ENCODE results near the gene RUSC1. TPM values are rescaled to one million over a fixed set of nuclear protein-coding genes. Genes with fewer than 3 reads are reported as not detected.

Gene RUSC1
- total RNA-seq, 1 experiment from 2014 or later, result 68.8 TPM

DNA sequence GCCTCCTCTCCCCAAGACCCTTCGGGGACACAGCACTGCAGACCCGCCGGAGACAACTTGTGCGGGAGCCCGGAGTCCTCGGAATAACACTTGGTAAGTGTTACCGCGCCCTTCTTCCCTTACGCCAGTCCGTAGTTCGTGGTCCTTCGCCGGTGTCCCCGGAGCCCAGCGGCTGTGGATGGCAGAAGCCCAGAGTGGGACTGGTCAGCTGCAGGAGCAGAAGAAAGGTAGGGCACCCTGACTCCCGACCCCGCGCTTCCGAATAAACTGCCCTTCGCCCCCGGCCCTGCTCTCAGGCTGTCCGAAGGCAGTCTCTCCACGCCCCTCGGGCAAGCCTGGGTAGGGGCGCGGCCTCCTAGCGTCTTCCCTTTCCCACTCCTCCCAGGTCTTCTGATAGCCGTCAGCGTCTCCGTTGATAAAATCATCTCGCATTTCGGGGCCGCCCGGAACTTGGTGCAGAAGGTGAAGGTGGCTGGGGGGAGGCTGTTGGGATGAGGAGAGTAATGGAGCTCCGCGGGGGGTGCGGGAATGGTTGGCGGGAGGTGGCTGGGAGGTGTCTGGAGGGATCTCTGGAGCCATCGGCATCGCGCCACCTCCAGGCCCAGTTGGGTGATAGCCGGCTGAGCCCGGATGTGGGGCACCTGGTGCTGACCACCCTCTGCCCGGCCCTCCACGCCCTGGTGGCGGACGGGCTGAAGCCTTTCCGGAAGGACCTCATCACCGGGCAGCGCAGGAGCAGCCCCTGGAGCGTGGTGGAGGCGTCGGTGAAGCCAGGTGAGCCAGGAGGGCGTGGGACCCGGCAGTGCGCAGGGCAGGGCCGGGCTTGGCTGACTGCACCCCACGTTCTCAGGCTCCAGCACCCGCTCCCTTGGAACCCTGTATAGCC is 4.3 kb downstream of the RUSC1 start (continued):
- TF ChIP-seq, protein P1, sequence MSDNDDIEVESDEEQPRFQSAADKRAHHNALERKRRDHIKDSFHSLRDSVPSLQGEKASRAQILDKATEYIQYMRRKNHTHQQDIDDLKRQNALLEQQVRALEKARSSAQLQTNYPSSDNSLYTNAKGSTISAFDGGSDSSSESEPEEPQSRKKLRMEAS (CRISPR knock-in tag; IDR thresholded peaks at IDR 0.05), result peak; percentile 68; the same call in 1 of the 2 replicates
- TF ChIP-seq ZNF138 (CRISPR knock-in tag; conservative IDR thresholded peaks at IDR 0.05) (0 out of 2 replicates have a peak, but pooled peaks have one; percentile 65), CREB1 (CRISPR knock-in tag; IDR thresholded peaks at IDR 0.05) (no peak), ZNF317 (CRISPR knock-in tag; IDR thresholded peaks at IDR 0.05; ENCODE audit: borderline replicate concordance, low read depth) (0 out of 2 replicates have a peak, but pooled peaks have one; percentile 8), SMAD3 (CRISPR knock-in tag; IDR thresholded peaks at IDR 0.05; ENCODE audit: borderline replicate concordance) (peak; percentile 70; the same call in 1 of the 2 replicates)
- TF ChIP-seq, protein P2, sequence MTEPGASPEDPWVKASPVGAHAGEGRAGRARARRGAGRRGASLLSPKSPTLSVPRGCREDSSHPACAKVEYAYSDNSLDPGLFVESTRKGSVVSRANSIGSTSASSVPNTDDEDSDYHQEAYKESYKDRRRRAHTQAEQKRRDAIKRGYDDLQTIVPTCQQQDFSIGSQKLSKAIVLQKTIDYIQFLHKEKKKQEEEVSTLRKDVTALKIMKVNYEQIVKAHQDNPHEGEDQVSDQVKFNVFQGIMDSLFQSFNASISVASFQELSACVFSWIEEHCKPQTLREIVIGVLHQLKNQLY (CRISPR knock-in tag; IDR thresholded peaks at IDR 0.05), result peak; percentile 2; the same call in 1 of the 2 replicates
- TF ChIP-seq, protein P3, sequence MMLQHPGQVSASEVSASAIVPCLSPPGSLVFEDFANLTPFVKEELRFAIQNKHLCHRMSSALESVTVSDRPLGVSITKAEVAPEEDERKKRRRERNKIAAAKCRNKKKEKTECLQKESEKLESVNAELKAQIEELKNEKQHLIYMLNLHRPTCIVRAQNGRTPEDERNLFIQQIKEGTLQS (CRISPR knock-in tag; conservative IDR thresholded peaks at IDR 0.05), result no peak

DNA sequence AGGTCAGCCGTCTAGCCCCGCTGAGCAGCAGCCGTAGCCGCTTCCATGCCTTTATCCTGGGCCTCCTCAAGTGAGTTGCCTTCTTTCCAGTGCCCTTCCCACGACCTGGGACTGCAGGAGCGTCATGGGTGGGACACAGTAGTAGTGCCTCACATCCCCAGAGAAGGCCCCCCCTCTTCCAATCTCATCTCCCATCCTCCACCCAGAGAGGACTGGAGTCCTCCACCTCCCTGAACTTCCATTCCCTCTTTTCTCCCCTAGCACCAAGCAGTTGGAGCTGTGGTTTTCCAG is 4.9 kb downstream of the RUSC1 start:
- no peak overlapping the region for H3K27ac Mint-ChIP-seq
- DNase-seq (ENCODE audit: low spot score) (no peak), ATAC-seq (no peak)
- no peaks in the 10 kb centered on the region for H3K9me3 Mint-ChIP-seq
- H3K4me1 Mint-ChIP-seq, result peaks cover 27% of the 10 kb centered on the region
- CTCF ChIA-PET, result interaction anchor here (1.0 to 9.9 kb wide), 9 partner anchors 12 to 254 kb away, joined by 3 to 204 read pairs (median 5); partner anchors contain the start of genes CLK2, HCN3 and KRTCAP2
- H3K36me3 Mint-ChIP-seq, result peaks cover 15% of the 10 kb centered on the region
- POLR2A ChIA-PET, result no interaction called here
- TF ChIP-seq, protein P4, sequence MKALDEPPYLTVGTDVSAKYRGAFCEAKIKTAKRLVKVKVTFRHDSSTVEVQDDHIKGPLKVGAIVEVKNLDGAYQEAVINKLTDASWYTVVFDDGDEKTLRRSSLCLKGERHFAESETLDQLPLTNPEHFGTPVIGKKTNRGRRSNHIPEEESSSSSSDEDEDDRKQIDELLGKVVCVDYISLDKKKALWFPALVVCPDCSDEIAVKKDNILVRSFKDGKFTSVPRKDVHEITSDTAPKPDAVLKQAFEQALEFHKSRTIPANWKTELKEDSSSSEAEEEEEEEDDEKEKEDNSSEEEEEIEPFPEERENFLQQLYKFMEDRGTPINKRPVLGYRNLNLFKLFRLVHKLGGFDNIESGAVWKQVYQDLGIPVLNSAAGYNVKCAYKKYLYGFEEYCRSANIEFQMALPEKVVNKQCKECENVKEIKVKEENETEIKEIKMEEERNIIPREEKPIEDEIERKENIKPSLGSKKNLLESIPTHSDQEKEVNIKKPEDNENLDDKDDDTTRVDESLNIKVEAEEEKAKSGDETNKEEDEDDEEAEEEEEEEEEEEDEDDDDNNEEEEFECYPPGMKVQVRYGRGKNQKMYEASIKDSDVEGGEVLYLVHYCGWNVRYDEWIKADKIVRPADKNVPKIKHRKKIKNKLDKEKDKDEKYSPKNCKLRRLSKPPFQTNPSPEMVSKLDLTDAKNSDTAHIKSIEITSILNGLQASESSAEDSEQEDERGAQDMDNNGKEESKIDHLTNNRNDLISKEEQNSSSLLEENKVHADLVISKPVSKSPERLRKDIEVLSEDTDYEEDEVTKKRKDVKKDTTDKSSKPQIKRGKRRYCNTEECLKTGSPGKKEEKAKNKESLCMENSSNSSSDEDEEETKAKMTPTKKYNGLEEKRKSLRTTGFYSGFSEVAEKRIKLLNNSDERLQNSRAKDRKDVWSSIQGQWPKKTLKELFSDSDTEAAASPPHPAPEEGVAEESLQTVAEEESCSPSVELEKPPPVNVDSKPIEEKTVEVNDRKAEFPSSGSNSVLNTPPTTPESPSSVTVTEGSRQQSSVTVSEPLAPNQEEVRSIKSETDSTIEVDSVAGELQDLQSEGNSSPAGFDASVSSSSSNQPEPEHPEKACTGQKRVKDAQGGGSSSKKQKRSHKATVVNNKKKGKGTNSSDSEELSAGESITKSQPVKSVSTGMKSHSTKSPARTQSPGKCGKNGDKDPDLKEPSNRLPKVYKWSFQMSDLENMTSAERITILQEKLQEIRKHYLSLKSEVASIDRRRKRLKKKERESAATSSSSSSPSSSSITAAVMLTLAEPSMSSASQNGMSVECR (CRISPR knock-in tag; IDR thresholded peaks at IDR 0.05; ENCODE audit: borderline replicate concordance), result 0 out of 2 replicates have a peak, but pooled peaks have one; percentile 2
- TF ChIP-seq, protein P1 (CRISPR knock-in tag; IDR thresholded peaks at IDR 0.05), result 0 out of 2 replicates have a peak, but pooled peaks have one; percentile 4
- peak; percentile 0; the same call in 1 of the 2 replicates for TF ChIP-seq FOXP1 (CRISPR knock-in tag; IDR thresholded peaks at IDR 0.05; ENCODE audit: borderline replicate concordance)
- TF ChIP-seq ZNF263 (CRISPR knock-in tag; IDR thresholded peaks at IDR 0.05; ENCODE audit: low read depth), result no peak
- peak overlapping the region; percentile 91 for H3K4me3 Mint-ChIP-seq
- peaks cover 6% of the 10 kb centered on the region for H3K27me3 Mint-ChIP-seq (ENCODE audit: low read depth)

DNA sequence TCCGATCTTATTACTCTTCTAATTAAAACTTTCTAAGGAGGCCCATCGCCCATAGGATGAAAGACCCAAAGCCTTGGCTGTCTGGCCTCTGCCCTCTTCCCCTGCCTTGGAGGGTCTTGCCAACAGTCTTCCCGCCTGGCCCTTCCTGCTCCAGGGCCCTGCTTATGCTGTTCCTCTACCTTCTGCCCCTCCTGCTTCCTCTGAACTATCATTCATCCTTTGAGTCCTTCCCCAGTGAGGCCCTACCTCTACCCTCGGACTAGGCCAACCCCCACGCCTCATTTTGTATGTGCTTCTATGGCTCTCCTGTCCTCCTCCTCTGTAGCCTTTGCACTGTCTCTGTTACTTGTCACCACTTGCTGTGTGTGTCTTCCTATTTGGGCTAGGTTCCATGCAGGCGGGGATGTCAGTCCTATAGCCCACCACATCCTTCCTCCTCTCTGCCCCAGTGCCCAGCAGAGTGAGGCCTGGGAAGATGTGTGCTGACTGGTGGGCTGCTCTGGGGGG is 5.4 kb downstream of the RUSC1 start:
- peaks cover 20% of the 10 kb centered on the region for H3K36me3 Mint-ChIP-seq
- H3K27ac Mint-ChIP-seq, result no peak overlapping the region
- TF ChIP-seq ZBTB21 (CRISPR knock-in tag; IDR thresholded peaks at IDR 0.05; ENCODE audit: borderline replicate concordance), result no peak
- no peak for TF ChIP-seq TEAD1 (CRISPR knock-in tag; IDR thresholded peaks at IDR 0.05)
- TF ChIP-seq OVOL2 (CRISPR knock-in tag; IDR thresholded peaks at IDR 0.05; ENCODE audit: borderline replicate concordance), result no peak
- TF ChIP-seq ZNF138 (CRISPR knock-in tag; conservative IDR thresholded peaks at IDR 0.05), result no peak
- TF ChIP-seq, protein P5, sequence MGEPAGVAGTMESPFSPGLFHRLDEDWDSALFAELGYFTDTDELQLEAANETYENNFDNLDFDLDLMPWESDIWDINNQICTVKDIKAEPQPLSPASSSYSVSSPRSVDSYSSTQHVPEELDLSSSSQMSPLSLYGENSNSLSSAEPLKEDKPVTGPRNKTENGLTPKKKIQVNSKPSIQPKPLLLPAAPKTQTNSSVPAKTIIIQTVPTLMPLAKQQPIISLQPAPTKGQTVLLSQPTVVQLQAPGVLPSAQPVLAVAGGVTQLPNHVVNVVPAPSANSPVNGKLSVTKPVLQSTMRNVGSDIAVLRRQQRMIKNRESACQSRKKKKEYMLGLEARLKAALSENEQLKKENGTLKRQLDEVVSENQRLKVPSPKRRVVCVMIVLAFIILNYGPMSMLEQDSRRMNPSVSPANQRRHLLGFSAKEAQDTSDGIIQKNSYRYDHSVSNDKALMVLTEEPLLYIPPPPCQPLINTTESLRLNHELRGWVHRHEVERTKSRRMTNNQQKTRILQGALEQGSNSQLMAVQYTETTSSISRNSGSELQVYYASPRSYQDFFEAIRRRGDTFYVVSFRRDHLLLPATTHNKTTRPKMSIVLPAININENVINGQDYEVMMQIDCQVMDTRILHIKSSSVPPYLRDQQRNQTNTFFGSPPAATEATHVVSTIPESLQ (CRISPR knock-in tag; IDR thresholded peaks at IDR 0.05), result no peak
- TF ChIP-seq, protein P3 (CRISPR knock-in tag; conservative IDR thresholded peaks at IDR 0.05), result no peak
- H3K4me3 Mint-ChIP-seq, result peak overlapping the region; percentile 91
- DNase-seq (ENCODE audit: low spot score), result no peak
- no peak for ATAC-seq
- ChIA-PET POLR2A (no interaction called here), CTCF (interaction anchor here (1.4 to 9.9 kb wide), 2 partner anchors 75 to 153 kb away, joined by 5 to 204 read pairs; partner anchors contain the start of gene KRTCAP2)
- peaks cover 6% of the 10 kb centered on the region for H3K27me3 Mint-ChIP-seq (ENCODE audit: low read depth)
- peaks cover 23% of the 10 kb centered on the region for H3K4me1 Mint-ChIP-seq
- H3K9me3 Mint-ChIP-seq, result no peaks in the 10 kb centered on the region

Data from WTC11 (cell line).